PFSK-1 (cell line): ENCODE results near the gene MYCBP2.

ENCODE experiments used
- POLR2AphosphoS5 ChIP-seq: IDR thresholded peaks from 2 replicates; pipeline ENCODE4 v1.6.1; 2012; ENCODE audit warnings: low read depth, mild to moderate bottlenecking, control low read depth, low read length, moderate library complexity
- TAF1 ChIP-seq: IDR thresholded peaks from 2 replicates; pipeline ENCODE4 v1.6.1; 2012; ENCODE audit warnings: low read length, control low read depth, borderline replicate concordance; ENCODE audit not compliant: insufficient read depth

DNA sequence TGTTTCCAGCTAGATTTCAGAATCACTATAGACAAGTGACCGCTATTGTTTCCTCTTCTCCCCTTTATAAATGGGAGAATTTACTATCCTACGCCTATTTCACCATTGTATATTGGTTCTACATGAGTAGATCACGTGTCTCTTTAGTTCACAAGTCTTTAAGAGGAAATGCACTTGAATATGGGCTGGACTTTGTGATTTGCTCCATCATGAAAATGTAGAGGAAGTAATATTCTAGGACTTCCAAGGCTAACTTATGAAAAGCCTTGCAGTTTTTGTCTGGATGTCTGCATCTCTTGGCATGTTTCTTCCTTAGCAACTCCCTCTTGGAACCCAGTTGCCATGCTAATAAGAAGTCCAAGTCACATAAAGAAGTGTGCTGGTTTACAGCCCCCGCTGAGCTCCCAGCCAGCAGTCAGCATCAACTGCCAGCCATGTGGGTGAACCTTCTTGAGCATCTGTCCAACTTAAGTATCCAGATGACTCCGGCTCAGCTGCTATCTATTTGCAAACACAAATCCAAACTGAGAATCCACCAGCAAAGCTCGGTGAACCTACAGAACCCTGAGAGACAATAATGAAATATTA is 295.1 kb downstream of the MYCBP2 start:
- TF ChIP-seq POLR2AphosphoS5 (no peak), TAF1 (no peak)
